SH-SY5Y (cell line): Measurements from ENCODE around the gene ETV7.

Experiments used
- GATA2 ChIP-seq: IDR thresholded peaks from 2 replicates; pipeline ENCODE4 v1.6.1; 2011; ENCODE audit warnings: mild to moderate bottlenecking, low read depth, low read length
- GATA3 ChIP-seq: IDR thresholded peaks from 2 replicates; pipeline ENCODE4 v1.6.1; 2011; ENCODE audit warnings: low read depth, mild to moderate bottlenecking, low read length, moderate library complexity

Gene ETV7

DNA sequence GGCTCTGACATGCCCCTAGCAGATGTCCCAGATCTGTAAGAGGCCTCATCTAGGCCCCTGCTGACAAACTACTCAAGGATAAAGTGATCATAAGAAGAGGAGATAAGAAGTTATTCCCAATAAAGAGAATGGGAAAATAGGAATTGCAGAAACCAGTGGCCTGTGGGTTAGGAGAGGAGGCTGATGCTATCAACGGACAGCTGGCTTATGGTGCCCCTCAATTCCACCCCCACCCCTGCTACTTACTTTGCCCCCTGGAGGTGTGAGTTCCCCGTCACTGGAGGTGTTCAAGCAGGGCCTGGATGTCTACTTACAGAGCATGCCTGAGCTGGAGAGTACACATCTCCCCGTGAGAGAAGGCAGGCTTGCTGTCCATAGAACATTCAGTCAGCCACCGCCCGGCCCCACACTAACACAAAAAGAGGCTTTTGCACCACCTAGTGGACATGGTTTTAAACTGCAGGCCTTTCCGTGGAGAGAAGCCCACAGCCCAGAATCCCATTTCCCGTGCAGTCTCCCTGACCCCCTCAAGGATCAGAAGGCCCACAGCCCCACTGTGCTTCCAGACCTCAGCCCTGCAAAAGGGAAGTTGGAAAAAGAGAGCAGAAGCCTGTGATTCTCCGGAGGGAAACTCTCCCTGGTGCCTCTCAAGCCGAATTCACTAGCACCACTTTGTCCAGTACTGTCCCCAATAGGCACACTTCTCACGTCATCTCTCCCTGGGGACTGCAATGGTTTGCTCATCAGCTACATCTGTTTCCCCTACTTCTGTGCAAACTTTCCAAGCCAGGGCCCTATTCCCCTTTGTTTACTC is 27.0 kb downstream of the ETV7 start:
- TF ChIP-seq GATA3 (no peak), GATA2 (no peak)

DNA sequence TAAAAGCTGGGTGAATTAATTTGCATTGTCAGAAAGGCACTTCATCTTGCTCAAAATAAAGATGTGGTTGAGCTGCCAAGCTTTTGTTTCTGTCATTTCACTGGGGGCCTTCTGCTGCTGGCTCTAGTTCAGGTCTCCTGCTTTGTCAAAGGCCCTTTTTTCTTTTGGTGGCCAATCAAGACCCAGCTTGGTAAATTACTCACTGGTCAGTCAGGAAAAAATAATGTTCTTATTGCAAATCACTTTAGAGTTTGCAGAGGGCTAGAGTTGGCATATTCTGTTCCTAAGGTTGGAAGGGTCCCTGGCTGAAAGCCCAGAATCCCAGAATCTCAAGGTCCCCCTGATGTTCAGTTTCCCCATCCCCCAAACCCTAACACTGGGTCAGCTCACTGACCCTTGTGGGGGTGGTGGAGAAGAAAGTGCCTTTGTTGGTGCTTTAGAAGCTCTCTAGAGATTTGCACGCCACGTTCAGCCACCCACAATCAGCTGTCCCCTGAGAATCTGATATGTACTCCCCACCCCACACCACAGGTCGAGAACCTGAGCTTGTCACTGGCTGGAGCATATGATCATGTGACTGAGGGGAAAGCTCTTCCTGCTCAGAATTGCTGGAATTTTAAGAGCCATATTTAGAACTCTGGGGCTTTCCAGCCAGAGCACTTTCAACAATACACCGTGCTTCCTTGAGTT is 29.1 kb downstream of the ETV7 start:
- no peak for TF ChIP-seq GATA2
- no peak for TF ChIP-seq GATA3

DNA sequence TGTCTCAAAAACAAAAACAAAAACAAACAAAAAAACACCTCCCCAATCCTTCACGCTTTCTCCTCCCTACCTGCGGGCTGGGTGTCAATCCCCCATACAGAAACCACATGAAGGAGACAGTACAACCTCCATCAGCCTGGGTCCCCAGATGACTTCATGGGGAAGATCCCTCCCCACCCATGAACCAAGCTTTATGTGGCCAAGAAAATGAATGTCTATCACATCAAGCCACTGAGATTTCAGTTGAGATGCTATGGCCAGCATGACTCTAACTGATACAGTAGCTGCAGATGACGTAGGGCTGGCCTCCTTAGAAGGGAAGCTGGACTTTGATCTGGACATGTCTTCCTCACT is 29.6 kb downstream of the ETV7 start:
- TF ChIP-seq GATA2 (no peak), GATA3 (no peak)

DNA sequence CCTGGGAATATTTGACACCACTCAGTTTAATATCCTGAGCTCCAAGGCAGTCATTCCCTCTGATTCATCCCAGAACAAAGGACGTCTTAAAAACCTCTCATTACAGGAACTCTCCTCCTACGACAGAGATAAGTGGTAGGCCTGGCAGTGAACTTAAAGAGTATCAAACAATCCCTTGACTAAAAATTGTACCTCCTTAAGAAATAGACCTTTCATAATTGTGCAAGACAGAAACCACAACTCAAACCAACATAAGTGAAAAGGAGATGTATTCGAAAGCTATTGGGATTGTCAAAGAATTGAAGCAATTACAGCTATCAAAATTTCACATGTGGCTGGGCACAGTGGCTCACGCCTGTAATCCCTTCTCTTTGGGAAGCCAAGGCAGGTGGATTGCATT is 31.6 kb downstream of the ETV7 start:
- no peak for TF ChIP-seq GATA3
- no peak for TF ChIP-seq GATA2

DNA sequence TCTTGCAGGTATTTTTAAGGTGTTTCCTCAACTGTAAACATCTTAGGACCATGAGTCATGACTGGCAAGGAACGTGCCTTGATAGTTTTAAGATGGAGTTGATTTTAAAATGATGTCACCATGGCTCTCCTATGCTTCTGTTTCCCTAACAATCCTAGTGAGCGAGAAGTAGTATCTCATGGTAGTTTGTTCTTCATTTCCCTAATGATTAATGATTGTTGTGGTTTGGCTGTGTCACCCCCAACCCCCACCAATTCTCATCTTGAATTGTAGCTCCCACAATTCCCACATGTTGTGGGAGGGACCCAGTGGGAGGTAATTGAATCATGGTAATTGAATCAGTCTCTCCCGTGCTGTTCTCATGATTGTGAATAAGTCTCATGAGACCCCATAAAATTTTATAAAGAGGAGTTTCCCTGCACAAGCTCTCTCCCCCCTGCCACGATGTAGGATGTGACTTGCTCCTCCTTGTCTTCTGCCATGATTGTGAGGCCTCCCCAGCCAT is 34.0 kb downstream of the ETV7 start:
- TF ChIP-seq GATA2 = no peak
- TF ChIP-seq GATA3 = no peak

DNA sequence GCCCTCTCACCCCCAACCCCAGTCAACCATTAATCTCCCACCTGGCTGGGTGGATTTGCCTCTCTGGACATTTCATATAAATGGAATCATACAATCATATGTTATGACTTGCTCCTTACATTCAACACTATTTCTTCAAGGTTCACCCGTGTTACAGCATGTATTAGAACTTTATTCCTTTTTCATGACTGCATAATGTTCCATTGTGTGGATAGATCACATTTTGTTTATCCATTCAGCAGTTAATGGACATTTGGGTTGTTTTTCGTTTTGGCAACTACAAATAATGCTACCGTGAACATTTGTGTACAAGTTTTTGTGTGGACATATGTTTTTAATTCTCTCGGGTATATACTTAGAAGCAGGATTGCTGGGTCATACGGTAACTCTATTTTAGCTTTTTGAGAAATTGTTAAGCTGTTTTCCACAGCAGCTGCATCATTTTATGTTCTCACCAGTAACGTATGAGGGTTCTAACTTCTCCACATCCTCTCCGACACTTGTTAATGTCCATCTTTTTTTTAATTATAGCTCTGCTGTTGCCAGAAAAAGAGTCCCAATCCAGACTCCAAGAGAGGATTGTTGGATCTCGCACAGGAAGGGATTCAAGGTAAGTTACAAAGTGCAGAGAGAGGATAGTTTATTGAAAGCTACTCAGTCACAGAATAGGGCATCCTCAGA is 34.9 kb downstream of the ETV7 start:
- TF ChIP-seq GATA3 = no peak
- no peak for TF ChIP-seq GATA2

DNA sequence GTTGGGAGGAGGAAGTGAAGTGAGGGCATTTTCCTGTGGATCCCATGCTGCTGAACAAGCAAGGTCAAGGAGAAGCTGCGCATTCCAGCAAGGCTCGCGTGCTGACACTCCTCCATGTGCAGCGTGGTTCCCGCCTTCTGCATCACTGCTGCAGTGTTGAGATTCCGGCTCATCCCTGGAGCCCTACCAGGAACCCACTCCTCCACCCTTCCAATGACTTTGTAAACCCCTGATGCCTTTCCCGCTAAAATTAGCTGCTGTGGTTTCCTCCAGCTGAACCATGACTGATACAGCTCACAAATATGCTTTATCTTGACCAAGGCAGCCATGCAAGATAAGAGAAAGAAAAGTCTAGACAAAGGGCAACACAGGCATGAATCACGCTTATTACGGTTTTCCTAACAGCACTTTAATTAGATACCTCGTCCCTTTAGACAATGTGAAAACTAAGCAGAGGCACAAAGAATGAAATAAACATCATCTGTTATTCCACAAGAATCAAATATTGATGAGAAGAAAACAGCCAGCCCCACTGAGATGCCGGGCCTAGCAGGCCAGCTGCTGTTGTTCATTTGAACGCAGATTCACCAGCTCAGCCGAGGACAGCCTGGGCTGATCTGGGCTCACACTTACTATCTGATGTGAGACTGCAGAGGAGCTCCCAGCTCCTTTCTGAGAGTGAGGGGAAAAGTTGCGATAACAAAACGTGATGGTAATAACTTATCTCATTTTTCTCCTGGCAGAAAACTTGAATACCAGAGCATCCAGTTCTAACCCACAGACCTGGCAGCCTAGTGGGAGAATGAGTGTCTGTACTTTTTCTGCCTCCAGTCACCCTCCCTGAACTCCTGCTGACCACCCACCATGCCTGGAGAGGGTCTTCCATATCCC is 36.5 kb downstream of the ETV7 start:
- TF ChIP-seq GATA3 (no peak), GATA2 (no peak)

DNA sequence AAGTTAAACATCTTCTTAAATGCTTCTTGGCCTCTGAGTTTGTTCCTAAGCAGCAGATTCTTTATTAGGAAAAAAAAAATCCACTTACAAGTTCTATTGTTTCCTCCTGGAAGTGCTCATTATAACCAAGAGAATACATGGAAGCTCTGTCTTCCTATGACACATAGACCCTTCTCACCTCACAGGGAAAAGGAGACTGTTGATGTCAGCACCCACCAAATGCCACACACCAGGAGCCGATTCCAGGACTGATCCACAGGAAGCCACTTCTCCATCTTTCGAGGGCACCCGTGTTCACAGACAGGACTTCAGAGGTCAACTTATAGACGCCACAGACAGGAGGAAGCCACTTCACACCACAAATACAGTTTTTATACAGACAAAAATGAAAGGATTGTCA is 37.4 kb downstream of the ETV7 start:
- TF ChIP-seq GATA3 (no peak), GATA2 (no peak)

DNA sequence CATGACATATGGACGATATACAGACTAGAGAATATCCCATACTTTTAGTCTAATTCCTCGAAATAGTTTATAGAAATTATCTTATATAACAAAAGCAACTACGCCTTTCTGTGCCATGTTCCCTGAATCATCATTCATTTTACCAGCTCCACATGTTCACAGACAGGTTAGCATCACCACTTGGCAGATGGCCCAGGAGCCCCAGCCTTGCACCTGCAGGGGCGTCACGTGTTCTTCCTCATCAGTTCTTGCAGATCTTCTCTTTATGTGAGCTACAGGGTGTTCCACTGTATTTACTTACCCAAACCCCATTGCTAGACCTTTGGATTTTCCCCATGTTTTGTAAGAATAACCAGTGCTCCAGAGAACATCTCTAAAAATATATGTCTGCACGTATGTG is 38.2 kb downstream of the ETV7 start:
- TF ChIP-seq GATA2 = no peak
- TF ChIP-seq GATA3 = no peak

DNA sequence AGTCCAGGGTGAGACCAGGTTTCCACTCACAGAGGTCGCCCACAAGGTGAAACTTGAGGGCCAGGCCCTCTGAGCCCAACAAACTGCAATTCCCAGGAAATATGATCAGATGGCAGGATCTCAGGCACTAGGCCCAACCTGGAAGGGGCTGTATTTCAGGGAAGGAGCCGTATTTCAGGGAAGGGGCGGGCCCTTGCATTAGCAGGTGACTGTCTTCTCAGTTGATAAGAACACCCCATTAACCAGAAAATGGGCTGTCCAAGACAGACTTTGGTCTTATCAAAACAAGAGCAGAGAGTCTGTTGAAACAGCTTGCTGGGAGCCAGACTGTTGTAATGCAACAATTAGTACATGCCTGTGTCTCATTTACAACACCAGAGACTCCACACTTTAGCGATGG is 39.8 kb downstream of the ETV7 start:
- TF ChIP-seq GATA3 (no peak), GATA2 (no peak)

DNA sequence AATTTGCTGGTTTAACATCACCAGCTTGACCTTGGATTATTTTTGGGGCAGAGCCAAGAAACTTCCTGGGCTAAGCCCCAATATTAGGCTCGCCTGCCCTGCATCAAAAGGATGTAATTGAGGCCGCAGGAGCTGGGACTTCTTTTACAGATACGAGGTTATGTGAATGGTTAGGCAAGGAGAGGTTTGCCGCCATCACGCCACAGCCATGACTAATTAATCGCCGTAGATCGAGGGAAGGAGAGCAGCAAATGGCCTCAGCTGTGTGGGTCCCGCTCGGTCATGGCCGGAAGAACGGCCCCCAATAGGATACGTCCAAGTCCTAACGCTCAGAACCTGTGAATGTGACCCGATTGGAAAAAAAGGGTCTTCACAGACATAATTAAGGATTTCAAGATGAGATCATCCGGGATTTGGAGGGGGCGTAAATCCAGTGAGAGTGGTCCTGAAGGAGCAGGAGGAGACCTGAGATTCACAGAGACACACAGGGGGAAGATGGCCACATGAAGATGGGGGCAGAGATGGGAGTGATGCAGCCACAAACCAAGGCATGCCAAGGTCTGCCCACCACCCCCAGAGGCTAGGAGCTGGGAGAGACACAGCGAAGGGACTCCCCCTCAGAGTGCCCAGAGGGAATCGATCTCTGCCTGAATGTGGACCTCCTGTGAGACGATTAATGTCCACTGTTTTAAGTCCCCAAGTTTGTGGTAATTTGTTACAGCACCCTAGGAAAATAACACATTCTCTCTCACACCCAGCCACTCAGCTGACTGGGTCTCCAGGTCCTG is 40.8 kb downstream of the ETV7 start:
- TF ChIP-seq GATA3 (no peak), GATA2 (no peak)

DNA sequence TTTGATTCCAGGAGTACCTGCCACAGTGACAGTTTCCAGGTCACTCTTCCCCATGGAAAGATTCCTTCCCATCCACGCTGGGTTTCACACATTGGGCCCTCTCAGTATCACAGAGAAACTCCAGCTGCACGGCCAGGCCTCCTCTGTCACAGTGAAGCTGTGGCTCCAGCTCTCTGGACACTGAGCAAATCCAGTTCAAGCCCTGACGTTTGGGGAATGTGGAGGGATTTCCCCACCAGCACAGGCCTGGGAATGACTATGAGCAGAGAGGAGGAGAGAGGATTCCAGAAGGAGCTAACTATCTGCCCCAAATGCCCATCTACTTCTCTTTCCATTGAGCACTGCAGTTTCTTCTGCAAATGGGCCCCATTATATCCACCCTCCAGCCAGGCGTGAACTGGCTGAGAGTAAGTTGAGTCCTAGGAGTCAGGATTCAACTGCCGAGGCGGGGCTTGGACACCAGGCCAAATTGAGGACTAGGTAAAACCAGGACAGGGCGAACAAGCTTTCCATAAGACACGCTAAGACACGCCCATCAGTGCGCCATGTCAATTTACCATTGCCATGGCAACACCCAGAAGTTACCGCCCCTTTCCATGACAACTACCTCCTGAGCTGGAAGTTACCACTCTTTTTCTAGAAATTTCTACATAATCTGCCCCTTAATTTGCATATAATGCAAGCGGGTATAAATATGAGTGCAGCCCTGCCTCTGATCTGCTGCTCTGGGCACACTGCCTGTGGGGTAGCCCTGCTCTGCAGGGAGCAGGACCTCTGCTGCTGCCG is 41.6 kb downstream of the ETV7 start:
- TF ChIP-seq GATA3 (no peak), GATA2 (no peak)

DNA sequence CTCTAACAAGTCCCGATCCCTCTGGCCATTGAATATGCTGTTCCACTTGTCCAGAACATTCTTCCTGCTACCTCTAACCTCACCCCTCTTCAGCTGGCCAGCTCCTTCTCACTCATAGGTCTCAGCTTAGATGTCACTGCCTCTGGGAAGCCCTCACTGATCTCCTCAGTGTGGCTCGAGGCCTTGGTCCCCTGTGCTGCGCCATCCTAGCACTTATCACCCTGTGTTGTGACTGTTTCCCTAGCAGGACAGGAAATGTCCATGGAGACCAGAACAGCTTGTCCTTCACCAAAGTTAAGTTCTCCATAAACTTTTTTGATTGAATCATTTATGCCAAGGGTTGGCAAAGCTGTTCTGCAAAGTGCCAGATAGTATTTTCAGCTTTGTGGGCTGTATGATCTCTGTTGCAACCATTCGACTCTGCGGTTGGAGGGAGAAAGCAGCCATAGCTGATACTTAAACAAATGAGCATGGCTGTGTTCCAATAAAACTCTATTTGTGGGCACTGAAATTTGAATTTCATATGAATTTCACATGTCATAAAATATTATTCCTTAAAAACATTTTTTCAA is 44.3 kb downstream of the ETV7 start:
- TF ChIP-seq GATA2 = no peak
- TF ChIP-seq GATA3 = no peak
